Fibroblast of peridontal ligament (primary cell): ENCODE data around the gene NAP1L4.

Experiments
- DNase-seq: peaks from one replicate; pipeline ENCODE4 v3.0.0-alpha.2; 2010; ENCODE audit errors: extremely low read depth

Gene NAP1L4

GRCh38 chr11:2922655-2923054, 69.5 kb downstream of the NAP1L4 start:
- no peak for DNase-seq

GRCh38 chr11:2921742-2922493, 70.2 kb downstream of the NAP1L4 start:
- DNase-seq = no peak

GRCh38 chr11:2921261-2921660, 70.9 kb downstream of the NAP1L4 start:
- no peak for DNase-seq

- no peak for DNase-seq
Observed at GRCh38 chr11:2920343-2920742, 71.8 kb downstream of the NAP1L4 start.

- no peak for DNase-seq
Observed at GRCh38 chr11:2919837-2920236, 72.3 kb downstream of the NAP1L4 start.

GRCh38 chr11:2919188-2919587, 72.9 kb downstream of the NAP1L4 start:
- DNase-seq = no peak

GRCh38 chr11:2917842-2918490, 74.2 kb downstream of the NAP1L4 start:
- no peak for DNase-seq

GRCh38 chr11:2916892-2917645, 75.1 kb downstream of the NAP1L4 start:
- DNase-seq = no peak

- DNase-seq = no peak
Observed at GRCh38 chr11:2916114-2916891, 75.8 kb downstream of the NAP1L4 start.

- DNase-seq = no peak
Observed at GRCh38 chr11:2915473-2915872, 76.7 kb downstream of the NAP1L4 start.

GRCh38 chr11:2914455-2915195, 77.5 kb downstream of the NAP1L4 start:
- DNase-seq = no peak

- no peak for DNase-seq
Observed at GRCh38 chr11:2913776-2914175, 78.4 kb downstream of the NAP1L4 start.

- DNase-seq = no peak
Observed at GRCh38 chr11:2913019-2913431, 79.1 kb downstream of the NAP1L4 start.

- peak; percentile 57 for DNase-seq
Observed at GRCh38 chr11:2912498-2912897, 79.6 kb downstream of the NAP1L4 start.

- DNase-seq = no peak
Observed at GRCh38 chr11:2911785-2912391, 80.2 kb downstream of the NAP1L4 start.

GRCh38 chr11:2911088-2911784, 80.9 kb downstream of the NAP1L4 start:
- no peak for DNase-seq

- DNase-seq = no peak
Observed at GRCh38 chr11:2910401-2910955, 81.7 kb downstream of the NAP1L4 start.

GRCh38 chr11:2909133-2909902, 82.8 kb downstream of the NAP1L4 start:
- DNase-seq = no peak

- no peak for DNase-seq
Observed at GRCh38 chr11:2908130-2908529, 84.0 kb downstream of the NAP1L4 start.
